BLaER1 treated with 17β-estradiol and CSF1 and Interleukin-3, amounts not matched to agents 10 nM and 100 nM (cell line): ENCODE data around the gene ADAMTS6.
"Not testable (repeated sequence)": the region's sequence is repeated elsewhere in the genome, so short reads cannot be mapped to it uniquely, and the experiment has no call there.

Source experiments
- H3K27ac ChIP-seq, 11 experiments: shearing (Covaris generic); formaldehyde crosslinking; 2 replicates each; pipeline ENCODE4 v1.8.1; 2022
- H3K27me3 ChIP-seq, 11 experiments: shearing (Covaris generic); formaldehyde crosslinking; 2 replicates each; pipeline ENCODE4 v1.8.1; 2022
- H3K36me3 ChIP-seq, 11 experiments: shearing (Covaris generic); formaldehyde crosslinking; 2 replicates each; pipeline ENCODE4 v1.8.1; 2022
- H3K4me1 ChIP-seq, 10 experiments: shearing (Covaris generic); formaldehyde crosslinking; 2 replicates each; pipeline ENCODE4 v1.8.1; 2022
- H3K4me2 ChIP-seq, 11 experiments: shearing (Covaris generic); formaldehyde crosslinking; 2 replicates each; pipeline ENCODE4 v1.8.1; 2022
- H3K4me3 ChIP-seq, 10 experiments: shearing (Covaris generic); formaldehyde crosslinking; 2 replicates each; pipeline ENCODE4 v1.8.1; 2022
- H3K9ac ChIP-seq, 11 experiments: shearing (Covaris generic); formaldehyde crosslinking; 2 replicates each; pipeline ENCODE4 v1.8.1; 2022
- H3K9me3 ChIP-seq, 11 experiments: shearing (Covaris generic); formaldehyde crosslinking; replicated peaks in 1 of 11; 2 replicates each; pipeline ENCODE4 v1.8.1; 2022
- H4K20me1 ChIP-seq, 11 experiments: shearing (Covaris generic); formaldehyde crosslinking; 2 replicates each; pipeline ENCODE4 v1.8.1; 2022
- Cebpa-rat ChIP-seq, 11 experiments: shearing (Covaris generic); IDR thresholded peaks; 2 replicates each; pipeline ENCODE4 v1.8.1; 2022

Gene ADAMTS6

DNA sequence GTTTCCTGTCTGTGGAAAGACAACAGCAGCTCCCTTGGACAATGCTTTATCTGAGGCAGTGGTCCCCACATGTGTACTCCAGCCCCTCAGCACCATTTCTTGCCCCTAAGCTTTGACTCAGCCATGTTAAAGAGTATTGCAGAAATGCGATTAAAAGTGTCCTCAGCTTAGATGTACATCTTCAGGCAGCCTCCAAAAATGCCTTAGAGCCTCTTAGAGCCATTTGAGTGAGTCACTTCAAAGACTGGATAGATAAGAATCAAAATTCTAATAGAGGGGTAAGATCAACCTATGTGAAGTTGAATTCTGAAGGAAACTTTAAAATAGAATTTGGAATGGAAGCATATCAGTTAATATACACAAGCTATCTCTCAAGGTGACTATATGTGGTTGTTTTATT is 296.3 kb downstream of the ADAMTS6 start:
- H3K36me3 ChIP-seq, result no peaks in the 10 kb centered on the region
- H3K9ac ChIP-seq, result no peak overlapping the region
- no peak overlapping the region for H3K4me2 ChIP-seq
- no peaks in the 10 kb centered on the region for H3K9me3 ChIP-seq
- TF ChIP-seq Cebpa-rat (IDR thresholded peaks at IDR 0.05), result no peak
- no peaks in the 10 kb centered on the region for H3K4me1 ChIP-seq
- H3K27ac ChIP-seq, result no peak overlapping the region
- H3K4me3 ChIP-seq, result no peak overlapping the region
- H3K27me3 ChIP-seq, result no peaks in the 10 kb centered on the region
- no peaks in the 10 kb centered on the region for H4K20me1 ChIP-seq

- Histone ChIP-seq H3K4me3 (no peak overlapping the region), H3K9ac (no peak overlapping the region), H3K27ac (no peak overlapping the region), H3K27me3 (no peaks in the 10 kb centered on the region), H3K9me3 (no peaks in the 10 kb centered on the region), H3K4me1 (no peaks in the 10 kb centered on the region), H4K20me1 (no peaks in the 10 kb centered on the region), H3K4me2 (no peak overlapping the region), H3K36me3 (no peaks in the 10 kb centered on the region)
- TF ChIP-seq Cebpa-rat (IDR thresholded peaks at IDR 0.05), result no peak
Measured at GRCh38 chr5:65184780-65185179, 296.9 kb downstream of the ADAMTS6 start.

GRCh38 chr5:65174231-65174630 is 307.5 kb downstream of the ADAMTS6 start:
- H3K27ac ChIP-seq, H3K36me3 ChIP-seq, H4K20me1 ChIP-seq, H3K4me2 ChIP-seq, H3K9ac ChIP-seq, H3K4me3 ChIP-seq, H3K27me3 ChIP-seq, H3K4me1 ChIP-seq: not testable (repeated sequence)
- peaks cover 0 to 16% (median 0%) of the 10 kb centered on the region in 11 experiments; a peak in 1 of 22 replicates for H3K9me3 ChIP-seq

DNA sequence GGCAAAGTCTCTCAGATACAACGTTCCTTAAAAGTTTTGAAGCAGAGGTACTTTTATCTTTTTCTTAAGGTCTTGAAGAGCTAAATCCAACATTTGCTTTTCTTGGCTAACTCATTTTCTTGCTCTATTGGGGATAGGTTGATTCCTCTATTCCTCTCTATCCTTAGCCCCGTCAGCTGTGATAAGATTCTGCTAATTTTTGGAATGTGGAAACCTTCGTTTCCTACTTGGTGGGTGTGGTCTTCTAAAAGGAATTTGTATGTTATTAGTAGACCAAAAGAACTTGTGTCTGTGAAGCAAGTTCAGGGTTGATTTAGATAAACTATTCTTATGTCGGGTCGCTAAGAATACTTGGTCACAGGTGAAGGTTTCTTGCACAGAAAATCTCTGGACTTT is 308.6 kb downstream of the ADAMTS6 start:
- H3K9ac ChIP-seq, result no peak overlapping the region
- no peaks in the 10 kb centered on the region for H4K20me1 ChIP-seq
- no peaks in the 10 kb centered on the region for H3K27me3 ChIP-seq
- peaks cover 0 to 13% (median 0%) of the 10 kb centered on the region in 11 experiments; a peak in 1 of 22 replicates for H3K9me3 ChIP-seq
- no peak overlapping the region for H3K4me3 ChIP-seq
- H3K36me3 ChIP-seq, result no peaks in the 10 kb centered on the region
- peaks cover 0 to 9% (median 4%) of the 10 kb centered on the region in 10 experiments; a peak in 5 of 20 replicates for H3K4me1 ChIP-seq
- no peak overlapping the region for H3K4me2 ChIP-seq
- no peak for TF ChIP-seq Cebpa-rat (IDR thresholded peaks at IDR 0.05)
- H3K27ac ChIP-seq, result no peak overlapping the region

- Histone ChIP-seq H3K4me2 (no peak overlapping the region), H3K27me3 (no peaks in the 10 kb centered on the region), H4K20me1 (no peaks in the 10 kb centered on the region), H3K4me1 (peaks cover 0 to 9% (median 4%) of the 10 kb centered on the region in 10 experiments; a peak in 5 of 20 replicates), H3K4me3 (no peak overlapping the region), H3K27ac (no peak overlapping the region), H3K9ac (no peak overlapping the region), H3K9me3 (peaks cover 0 to 8% (median 0%) of the 10 kb centered on the region in 11 experiments; a peak in 1 of 22 replicates), H3K36me3 (no peaks in the 10 kb centered on the region)
- no peak for TF ChIP-seq Cebpa-rat (IDR thresholded peaks at IDR 0.05)
Measured at GRCh38 chr5:65172486-65173129, 309.1 kb downstream of the ADAMTS6 start.

- H4K20me1 ChIP-seq, result no peaks in the 10 kb centered on the region
- H3K27me3 ChIP-seq, result no peaks in the 10 kb centered on the region
- H3K9me3 ChIP-seq, result peaks cover 0 to 8% (median 0%) of the 10 kb centered on the region in 11 experiments; a peak in 1 of 22 replicates
- no peak overlapping the region for H3K4me2 ChIP-seq
- H3K4me1 ChIP-seq, result peaks cover 0 to under 1% (median 0%) of the 10 kb centered on the region in 10 experiments; a peak in 1 of 20 replicates
- H3K9ac ChIP-seq, result no peak overlapping the region
- no peak overlapping the region for H3K4me3 ChIP-seq
- no peak overlapping the region for H3K27ac ChIP-seq
- H3K36me3 ChIP-seq, result no peaks in the 10 kb centered on the region
- no peak for TF ChIP-seq Cebpa-rat (IDR thresholded peaks at IDR 0.05)
Measured at GRCh38 chr5:65171645-65172044, 310.1 kb downstream of the ADAMTS6 start.

GRCh38 chr5:65163698-65164097 is 318.0 kb downstream of the ADAMTS6 start:
- Histone ChIP-seq H3K4me1 (no peaks in the 10 kb centered on the region), H3K4me3 (no peak overlapping the region), H3K27me3 (no peaks in the 10 kb centered on the region), H3K9ac (no peak overlapping the region), H3K9me3 (peaks cover 0 to 10% (median 0%) of the 10 kb centered on the region in 11 experiments; a peak in 2 of 22 replicates), H4K20me1 (no peaks in the 10 kb centered on the region), H3K36me3 (no peaks in the 10 kb centered on the region), H3K4me2 (no peak overlapping the region), H3K27ac (no peak overlapping the region)
- no peak for TF ChIP-seq Cebpa-rat (IDR thresholded peaks at IDR 0.05)

DNA sequence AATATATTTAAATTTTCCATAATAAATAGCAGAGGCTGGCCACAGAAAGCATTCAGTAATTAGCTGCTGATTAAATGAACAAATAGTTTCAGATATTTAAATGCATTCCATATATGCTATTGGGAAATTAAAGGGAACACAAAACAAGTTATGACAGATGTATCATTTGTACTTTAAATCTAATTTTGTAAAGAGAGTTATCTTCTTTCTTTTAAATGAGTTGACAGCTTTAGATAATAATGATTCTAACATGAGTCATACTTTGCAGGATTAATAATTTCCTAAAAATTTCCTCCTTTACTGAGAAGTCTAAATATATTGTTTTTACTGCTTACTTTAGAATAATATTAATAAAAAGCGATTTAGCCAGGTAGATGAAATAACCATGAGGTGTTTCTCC is 320.1 kb downstream of the ADAMTS6 start:
- H3K4me3 ChIP-seq, result no peak overlapping the region
- no peaks in the 10 kb centered on the region for H3K4me1 ChIP-seq
- H3K27ac ChIP-seq, result no peak overlapping the region
- no peak overlapping the region for H3K4me2 ChIP-seq
- H3K27me3 ChIP-seq, result no peaks in the 10 kb centered on the region
- no peaks in the 10 kb centered on the region for H3K36me3 ChIP-seq
- H3K9ac ChIP-seq, result no peak overlapping the region
- no peaks in the 10 kb centered on the region for H4K20me1 ChIP-seq
- TF ChIP-seq Cebpa-rat (IDR thresholded peaks at IDR 0.05), result no peak
- H3K9me3 ChIP-seq, result peaks cover 0 to 10% (median 0%) of the 10 kb centered on the region in 11 experiments; a peak in 2 of 22 replicates

DNA sequence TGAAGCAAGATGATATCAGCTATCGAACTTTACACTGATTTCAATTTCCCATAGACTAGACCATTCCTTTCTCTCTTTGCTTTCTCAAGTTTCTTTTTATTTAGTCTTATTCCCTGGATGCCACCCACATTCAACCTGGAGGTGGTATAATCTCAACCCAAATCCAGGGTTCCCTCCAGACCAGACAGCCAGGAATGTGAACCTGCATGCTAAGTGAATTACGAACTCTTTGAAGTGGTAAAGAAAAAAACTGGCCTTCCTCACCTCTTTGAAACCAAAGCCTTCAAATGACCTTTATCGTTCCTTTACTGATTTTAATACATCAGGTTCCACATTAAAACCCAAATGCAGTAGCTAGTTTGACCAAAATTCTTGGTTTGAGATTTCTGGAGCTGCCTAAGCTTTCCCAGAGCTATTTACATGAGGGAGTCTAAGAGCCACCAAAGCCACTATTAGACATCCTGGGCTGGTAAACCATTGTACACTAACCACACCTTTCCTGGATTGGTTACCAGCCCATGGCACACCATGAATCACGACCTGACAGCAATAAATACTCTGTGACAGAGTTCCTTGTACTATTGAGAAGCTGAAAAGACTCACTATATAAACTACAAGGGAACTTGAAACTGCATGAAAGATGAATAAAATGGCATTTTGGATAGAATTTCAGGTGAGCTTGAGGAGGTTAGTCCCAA is 323.7 kb downstream of the ADAMTS6 start:
- Histone ChIP-seq H3K4me2 (no peak overlapping the region), H3K36me3 (no peaks in the 10 kb centered on the region), H4K20me1 (no peaks in the 10 kb centered on the region), H3K9ac (no peak overlapping the region), H3K27me3 (no peaks in the 10 kb centered on the region), H3K4me1 (no peaks in the 10 kb centered on the region), H3K27ac (no peak overlapping the region), H3K4me3 (no peak overlapping the region), H3K9me3 (0 out of 22 replicates have a peak, but pooled peaks cover 0 to 4% (median 0%) of the 10 kb centered on the region in 11 experiments)
- no peak for TF ChIP-seq Cebpa-rat (IDR thresholded peaks at IDR 0.05)

GRCh38 chr5:65156933-65157332 is 324.8 kb downstream of the ADAMTS6 start:
- Histone ChIP-seq H3K4me3 (no peak overlapping the region), H3K27ac (no peak overlapping the region), H3K4me1 (no peaks in the 10 kb centered on the region), H3K9ac (no peak overlapping the region), H3K4me2 (no peak overlapping the region), H3K27me3 (no peaks in the 10 kb centered on the region), H3K36me3 (no peaks in the 10 kb centered on the region), H3K9me3 (0 out of 22 replicates have a peak, but pooled peaks cover 0 to 4% (median 0%) of the 10 kb centered on the region in 11 experiments), H4K20me1 (no peaks in the 10 kb centered on the region)
- no peak for TF ChIP-seq Cebpa-rat (IDR thresholded peaks at IDR 0.05)
